Mesenchymal stem cell (in vitro differentiated cells and primary cell): ENCODE data around the gene MSH5.

Source experiments
- DNase-seq: peaks from one replicate; pipeline ENCODE4 v3.0.0-alpha.2; 2013
- H2AFZ ChIP-seq: one replicate; pipeline ENCODE4 v1.6.1; 2013; ENCODE audit warnings: low read depth, mild to moderate bottlenecking, control low read depth, inconsistent platforms, low read length, moderate library complexity
- H2AK5ac ChIP-seq: 2 replicates; pipeline ENCODE4 v1.6.1; 2013; ENCODE audit warnings: low read length, moderate library complexity, mild to moderate bottlenecking, inconsistent platforms; ENCODE audit not compliant: severe bottlenecking
- H2BK120ac ChIP-seq: one replicate; pipeline ENCODE4 v1.6.1; 2013; ENCODE audit warnings: low read depth, mild to moderate bottlenecking, inconsistent platforms, low read length, moderate library complexity
- H2BK12ac ChIP-seq, 2 experiments: one replicate each; pipeline ENCODE4 v1.6.1; 2013; ENCODE audit warnings: inconsistent platforms in 2 of 2, low read length in 2 of 2, mild to moderate bottlenecking in 2 of 2, moderate library complexity in 2 of 2, control low read depth in 1 of 2
- H2BK15ac ChIP-seq: one replicate; pipeline ENCODE4 v1.6.1; 2013; ENCODE audit warnings: mild to moderate bottlenecking, low read depth, inconsistent platforms; ENCODE audit not compliant: poor library complexity, severe bottlenecking
- H2BK5ac ChIP-seq: 2 replicates; pipeline ENCODE4 v1.6.1; 2013; ENCODE audit warnings: low read depth, mild to moderate bottlenecking, low read length, control low read depth, inconsistent platforms; ENCODE audit not compliant: poor library complexity, severe bottlenecking
- H3K14ac ChIP-seq, 2 experiments: one replicate each; pipeline ENCODE4 v1.6.1; 2013; ENCODE audit warnings: inconsistent platforms in 2 of 2, low read length in 2 of 2, control low read depth in 1 of 2, mild to moderate bottlenecking in 1 of 2, moderate library complexity in 1 of 2
- H3K18ac ChIP-seq, 2 experiments: one replicate each; pipeline ENCODE4 v1.6.1; 2013; ENCODE audit warnings: inconsistent platforms in 2 of 2, low read length in 2 of 2, control low read depth in 1 of 2, low read depth in 1 of 2, mild to moderate bottlenecking in 1 of 2
- H3K23ac ChIP-seq, 2 experiments: one replicate each; pipeline ENCODE4 v1.6.1; 2013; ENCODE audit warnings: inconsistent platforms in 2 of 2, low read length in 2 of 2, mild to moderate bottlenecking in 2 of 2, moderate library complexity in 2 of 2, control low read depth in 1 of 2
- H3K27ac ChIP-seq: 2 replicates; pipeline ENCODE4 v1.5.1; 2013; ENCODE audit warnings: mild to moderate bottlenecking, moderate library complexity, low read length, control low read depth, inconsistent platforms; ENCODE audit not compliant: poor library complexity, severe bottlenecking
- H3K27me3 ChIP-seq, 2 experiments: 2 replicates each; pipeline versions ENCODE4 v1.6.1 to v1.7.0; 2013; ENCODE audit warnings: low read length in 2 of 2, mild to moderate bottlenecking in 2 of 2, moderate library complexity in 2 of 2, control low read depth in 1 of 2, inconsistent platforms in 1 of 2; ENCODE audit not compliant: control insufficient read depth in 1 of 2, insufficient read depth in 1 of 2
- H3K36me3 ChIP-seq, 2 experiments: 2 replicates each; pipeline versions ENCODE4 v1.6.1 to v1.7.0; 2013; ENCODE audit warnings: low read length in 2 of 2, control low read depth in 1 of 2, inconsistent platforms in 1 of 2, low read depth in 1 of 2, mild to moderate bottlenecking in 1 of 2; ENCODE audit not compliant: insufficient read depth in 2 of 2, control insufficient read depth in 1 of 2
- H3K4ac ChIP-seq, 2 experiments: one replicate each; pipeline ENCODE4 v1.6.1; 2013; ENCODE audit warnings: inconsistent platforms in 2 of 2, low read length in 2 of 2, mild to moderate bottlenecking in 2 of 2, moderate library complexity in 2 of 2, control low read depth in 1 of 2, low read depth in 1 of 2
- H3K4me1 ChIP-seq: 2 replicates; pipeline ENCODE4 v1.6.1; 2013; ENCODE audit warnings: low read depth, low read length, control low read depth; ENCODE audit not compliant: control insufficient read depth, insufficient read depth
- H3K4me2 ChIP-seq: 2 replicates; pipeline ENCODE4 v1.6.1; 2013; ENCODE audit warnings: low read length, mild to moderate bottlenecking, inconsistent platforms; ENCODE audit not compliant: poor library complexity, severe bottlenecking
- H3K4me3 ChIP-seq, 2 experiments: 2 replicates each; pipeline versions ENCODE4 v1.5.1 to v1.7.0; 2013; ENCODE audit warnings: low read length in 2 of 2, mild to moderate bottlenecking in 2 of 2, control low read depth in 1 of 2, low read depth in 1 of 2; ENCODE audit not compliant: insufficient read depth in 1 of 2
- H3K79me1 ChIP-seq: replicated peaks from 2 replicates; pipeline ENCODE4 v1.6.1; 2013; ENCODE audit warnings: mild to moderate bottlenecking, control low read depth, low read length, inconsistent platforms; ENCODE audit not compliant: poor library complexity, severe bottlenecking
- H3K9ac ChIP-seq: 2 replicates; pipeline ENCODE4 v1.7.0; 2013; ENCODE audit warnings: mild to moderate bottlenecking, low read length, moderate library complexity
- H3K9me3 ChIP-seq: 2 replicates; pipeline ENCODE4 v1.7.0; 2013; ENCODE audit warnings: mild to moderate bottlenecking, low read length; ENCODE audit not compliant: control insufficient read depth
- H4K8ac ChIP-seq: one replicate; pipeline ENCODE4 v1.6.1; 2013; ENCODE audit warnings: inconsistent platforms, mild to moderate bottlenecking, low read length, moderate library complexity
- H4K91ac ChIP-seq: one replicate; pipeline ENCODE4 v1.6.1; 2013; ENCODE audit warnings: mild to moderate bottlenecking, low read length, inconsistent platforms
- WGBS: methylation state at CpG from one replicate; pipeline ENCODE4 v1.1.7; 2013; ENCODE audit warnings: mixed read lengths; 5-methylcytosine and 5-hydroxymethylcytosine counted together

The MSH5 gene

DNA sequence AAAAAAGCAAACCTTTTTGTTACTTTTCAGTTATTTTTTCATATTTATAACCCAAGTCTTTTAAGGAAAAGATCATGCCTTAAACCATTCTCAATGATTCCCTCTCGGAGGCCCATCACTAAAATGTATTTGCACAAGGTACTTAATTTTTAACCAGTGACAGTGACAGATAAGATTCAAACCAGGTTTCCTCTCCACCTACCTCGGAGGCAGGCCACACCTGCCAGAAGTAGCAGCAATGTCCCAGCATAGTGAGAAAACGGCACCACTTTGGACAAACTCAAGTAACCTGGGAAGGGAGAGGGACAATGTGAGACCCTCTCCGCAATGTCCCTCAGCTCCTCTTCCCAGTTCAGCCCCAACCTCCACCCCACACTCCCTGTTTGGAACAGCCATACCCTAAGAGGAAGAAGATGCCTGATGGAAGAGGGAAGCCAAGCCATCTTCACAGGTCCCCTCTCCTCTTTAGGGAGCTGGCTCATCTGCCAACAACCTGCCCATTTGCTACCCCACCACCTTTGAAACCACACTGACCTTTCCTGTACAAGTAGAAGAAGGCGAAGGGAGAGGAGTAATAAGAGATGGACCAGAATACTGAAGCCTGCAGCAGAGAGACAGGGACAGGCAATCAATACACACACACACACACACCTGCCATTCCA is 38.9 kb upstream of the MSH5 start:
- H3K36me3 ChIP-seq = peaks cover 15 to 28% of the 10 kb centered on the region in 2 experiments
- H2BK12ac ChIP-seq = no peak overlapping the region
- H4K91ac ChIP-seq = no peak overlapping the region
- H3K18ac ChIP-seq = no peak overlapping the region
- H3K9me3 ChIP-seq = no peaks in the 10 kb centered on the region
- peak overlapping the region; percentile 35 for H4K8ac ChIP-seq
- H3K79me1 ChIP-seq = peaks cover 18% of the 10 kb centered on the region
- H2BK15ac ChIP-seq = no peak overlapping the region
- no peak overlapping the region for H2AFZ ChIP-seq
- H3K4me3 ChIP-seq = peak overlapping the region in 1 of 2 experiments; percentile 97
- no peak overlapping the region for H3K27ac ChIP-seq
- H3K4ac ChIP-seq = no peak overlapping the region
- no peak for DNase-seq
- no peaks in the 10 kb centered on the region for H3K27me3 ChIP-seq
- H3K9ac ChIP-seq = peak overlapping the region; percentile 98
- H3K4me2 ChIP-seq = no peak overlapping the region
- 96% methylated on average over 4 of the region's 5 CpGs for WGBS
- H2AK5ac ChIP-seq = no peak overlapping the region
- peaks cover 15% of the 10 kb centered on the region for H3K4me1 ChIP-seq
- H2BK120ac ChIP-seq = no peak overlapping the region
- H3K23ac ChIP-seq = no peak overlapping the region
- H3K14ac ChIP-seq = peak overlapping the region in 1 of 2 experiments; percentile 70
- no peak overlapping the region for H2BK5ac ChIP-seq

DNA sequence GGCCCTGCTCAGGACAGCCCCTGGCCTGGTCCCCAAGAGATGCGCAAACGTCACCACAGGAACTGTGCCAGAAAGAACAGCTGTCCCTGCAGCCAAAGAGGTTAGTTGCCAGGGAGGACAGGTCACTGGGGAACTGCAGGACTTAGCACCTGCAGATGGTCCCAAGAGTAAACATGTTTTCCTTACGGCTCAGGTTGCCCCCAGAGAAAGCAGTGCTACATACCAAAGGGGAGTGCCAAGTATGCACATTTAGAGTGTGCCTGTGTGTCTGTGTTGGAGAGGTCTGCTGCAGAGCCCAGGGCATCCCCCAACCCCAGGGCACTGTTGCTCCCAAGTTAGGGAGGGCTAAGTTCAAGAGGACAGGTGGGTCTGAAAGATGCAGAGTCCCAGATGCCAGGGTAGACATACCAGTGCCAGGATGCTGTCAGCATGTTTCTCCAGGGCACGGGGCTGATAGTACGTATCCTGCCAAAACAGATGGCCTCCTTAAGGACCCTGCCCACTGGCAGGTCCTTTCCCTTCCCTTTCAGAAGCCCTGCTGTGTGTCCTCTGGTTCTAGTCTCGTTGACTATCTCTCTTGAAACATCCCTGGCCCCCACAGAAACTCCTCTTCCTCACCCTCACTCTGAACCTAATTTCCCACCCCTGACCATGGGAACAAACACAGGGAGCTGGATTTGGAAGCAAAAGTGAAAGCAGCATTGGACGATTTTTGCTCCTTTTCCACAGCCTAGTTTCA is 38.0 kb upstream of the MSH5 start:
- Histone ChIP-seq H3K4ac (peak overlapping the region in 1 of 2 experiments; percentile 15), H2BK120ac (no peak overlapping the region), H3K27me3 (no peaks in the 10 kb centered on the region), H3K18ac (peak overlapping the region in 1 of 2 experiments; percentile 41), H2BK15ac (peak overlapping the region; percentile 76), H3K4me2 (peak overlapping the region; percentile 70), H3K14ac (peak overlapping the region in 1 of 2 experiments; percentile 19), H3K9ac (peak overlapping the region; percentile 98), H2AFZ (no peak overlapping the region), H3K4me1 (peaks cover 15% of the 10 kb centered on the region), H4K8ac (no peak overlapping the region), H2BK12ac (no peak overlapping the region), H4K91ac (no peak overlapping the region), H2AK5ac (no peak overlapping the region), H3K23ac (no peak overlapping the region), H3K36me3 (peaks cover 13 to 20% of the 10 kb centered on the region in 2 experiments), H3K79me1 (peaks cover 18% of the 10 kb centered on the region), H2BK5ac (no peak overlapping the region), H3K4me3 (peak overlapping the region; percentile 21 to 97), H3K9me3 (no peaks in the 10 kb centered on the region), H3K27ac (no peak overlapping the region)
- 49% methylated on average over 7 of the region's 7 CpGs for WGBS
- peak; percentile 66 for DNase-seq

GRCh38 chr6:31702405-31702818 is 37.4 kb upstream of the MSH5 start:
- Histone ChIP-seq H3K4me3 (peak overlapping the region; percentile 78 to 97), H4K91ac (no peak overlapping the region), H2BK15ac (no peak overlapping the region), H3K79me1 (peaks cover 18% of the 10 kb centered on the region), H3K27ac (peak overlapping the region; percentile 88), H3K27me3 (no peaks in the 10 kb centered on the region), H3K9me3 (no peaks in the 10 kb centered on the region), H4K8ac (no peak overlapping the region), H3K36me3 (peaks cover 11 to 17% of the 10 kb centered on the region in 2 experiments), H2AK5ac (no peak overlapping the region), H3K4ac (peak overlapping the region; percentile 1 to 96), H3K23ac (no peak overlapping the region), H3K18ac (peak overlapping the region; percentile 17 to 94), H3K9ac (peak overlapping the region; percentile 98), H3K4me2 (peak overlapping the region; percentile 70), H2BK120ac (no peak overlapping the region), H2AFZ (peak overlapping the region; percentile 62), H2BK12ac (no peak overlapping the region), H2BK5ac (no peak overlapping the region), H3K14ac (peak overlapping the region in 1 of 2 experiments; percentile 71), H3K4me1 (peaks cover 15% of the 10 kb centered on the region)
- DNase-seq = no peak
- WGBS = 6% methylated on average over 8 of the region's 10 CpGs
